Measurements from ENCODE around the gene NHERF1. TPM values are rescaled to one million over a fixed set of nuclear protein-coding genes. Genes with fewer than 3 reads are reported as not detected.

NHERF1 gene
- total RNA-seq, 6 experiments from 2014 or later, result 105 to 218 (median 161) TPM

DNA sequence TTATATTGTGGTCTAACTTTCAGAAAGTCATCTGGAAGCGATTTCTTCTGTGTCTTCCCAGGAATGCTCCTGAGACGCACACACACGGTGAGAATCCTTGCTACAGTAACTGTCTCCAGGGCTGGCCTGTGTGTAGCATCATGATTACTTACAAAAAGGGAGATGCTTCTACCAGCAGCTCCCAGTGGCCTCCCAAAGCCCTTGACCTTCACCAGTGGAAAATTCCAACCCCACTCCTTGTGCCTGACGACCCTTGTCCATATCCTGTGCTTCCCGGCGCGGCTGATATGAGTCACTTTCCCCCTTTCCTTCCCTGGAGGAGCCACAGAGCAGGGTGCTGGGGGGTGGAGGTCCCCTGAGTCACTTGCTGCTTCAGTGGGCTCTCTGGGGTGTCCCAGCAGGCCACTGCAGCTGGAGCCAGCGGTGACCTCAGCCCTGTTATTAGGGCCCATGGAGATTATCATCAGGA, 49.8 kb downstream of the NHERF1 start:
- TF ChIP-seq, protein P1, sequence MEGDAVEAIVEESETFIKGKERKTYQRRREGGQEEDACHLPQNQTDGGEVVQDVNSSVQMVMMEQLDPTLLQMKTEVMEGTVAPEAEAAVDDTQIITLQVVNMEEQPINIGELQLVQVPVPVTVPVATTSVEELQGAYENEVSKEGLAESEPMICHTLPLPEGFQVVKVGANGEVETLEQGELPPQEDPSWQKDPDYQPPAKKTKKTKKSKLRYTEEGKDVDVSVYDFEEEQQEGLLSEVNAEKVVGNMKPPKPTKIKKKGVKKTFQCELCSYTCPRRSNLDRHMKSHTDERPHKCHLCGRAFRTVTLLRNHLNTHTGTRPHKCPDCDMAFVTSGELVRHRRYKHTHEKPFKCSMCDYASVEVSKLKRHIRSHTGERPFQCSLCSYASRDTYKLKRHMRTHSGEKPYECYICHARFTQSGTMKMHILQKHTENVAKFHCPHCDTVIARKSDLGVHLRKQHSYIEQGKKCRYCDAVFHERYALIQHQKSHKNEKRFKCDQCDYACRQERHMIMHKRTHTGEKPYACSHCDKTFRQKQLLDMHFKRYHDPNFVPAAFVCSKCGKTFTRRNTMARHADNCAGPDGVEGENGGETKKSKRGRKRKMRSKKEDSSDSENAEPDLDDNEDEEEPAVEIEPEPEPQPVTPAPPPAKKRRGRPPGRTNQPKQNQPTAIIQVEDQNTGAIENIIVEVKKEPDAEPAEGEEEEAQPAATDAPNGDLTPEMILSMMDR (IDR thresholded peaks at IDR 0.05), result no peak
- TF ChIP-seq POLR2A (IDR thresholded peaks at IDR 0.05), result no peak
- H3K27ac ChIP-seq, result no peak overlapping the region
- 80% methylated on average over 3 of the region's 8 CpGs for WGBS (ENCODE audit: insufficient coverage, low coverage, low lambda C conversion rate, missing lambda C conversion rate)
- H3K4me1 ChIP-seq, result no peaks in the 10 kb centered on the region
- peaks cover 0 to 32% (median 2%) of the 10 kb centered on the region in 4 donors for H3K36me3 ChIP-seq
- H3K27me3 ChIP-seq, result no peaks in the 10 kb centered on the region
- ATAC-seq, result no peak
- no peak overlapping the region for H3K4me3 ChIP-seq
- intact Hi-C loops (cut with DNase I), result no loop called here
- DNase-seq, result no peak
- no peaks in the 10 kb centered on the region for H3K9me3 ChIP-seq

DNA sequence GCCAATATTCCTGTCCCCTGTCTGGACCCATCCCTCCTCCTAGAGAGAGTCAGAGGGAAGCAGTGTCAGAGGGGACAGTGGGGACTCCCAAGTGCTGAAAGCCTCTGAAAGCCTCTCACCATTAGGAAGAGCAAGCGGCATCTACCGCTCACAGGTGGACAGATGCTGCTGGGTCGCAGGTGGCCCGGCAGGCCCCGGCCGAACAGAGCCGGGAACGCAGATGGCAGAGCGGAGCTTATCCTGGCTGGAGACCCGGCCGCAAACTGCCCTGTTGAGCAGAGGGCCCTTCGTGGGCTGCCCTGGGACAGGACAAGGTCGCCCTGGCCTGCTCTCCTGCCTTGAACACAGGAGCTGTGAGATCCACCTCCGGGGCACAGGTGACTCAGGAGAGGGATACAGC, 50.7 kb downstream of the NHERF1 start:
- intact Hi-C loops (cut with DNase I), result no loop called here
- TF ChIP-seq POLR2A (IDR thresholded peaks at IDR 0.05), result no peak
- TF ChIP-seq, protein P1 (IDR thresholded peaks at IDR 0.05), result no peak
- Histone ChIP-seq H3K36me3 (peaks cover 0 to 28% (median 2%) of the 10 kb centered on the region in 4 donors), H3K9me3 (no peaks in the 10 kb centered on the region), H3K4me1 (no peaks in the 10 kb centered on the region), H3K27me3 (no peaks in the 10 kb centered on the region), H3K27ac (no peak overlapping the region), H3K4me3 (no peak overlapping the region)
- DNase-seq (no peak), ATAC-seq (no peak)
- 100% methylated on average over 1 of the region's 14 CpGs for WGBS (ENCODE audit: insufficient coverage, low coverage, low lambda C conversion rate, missing lambda C conversion rate)

DNA sequence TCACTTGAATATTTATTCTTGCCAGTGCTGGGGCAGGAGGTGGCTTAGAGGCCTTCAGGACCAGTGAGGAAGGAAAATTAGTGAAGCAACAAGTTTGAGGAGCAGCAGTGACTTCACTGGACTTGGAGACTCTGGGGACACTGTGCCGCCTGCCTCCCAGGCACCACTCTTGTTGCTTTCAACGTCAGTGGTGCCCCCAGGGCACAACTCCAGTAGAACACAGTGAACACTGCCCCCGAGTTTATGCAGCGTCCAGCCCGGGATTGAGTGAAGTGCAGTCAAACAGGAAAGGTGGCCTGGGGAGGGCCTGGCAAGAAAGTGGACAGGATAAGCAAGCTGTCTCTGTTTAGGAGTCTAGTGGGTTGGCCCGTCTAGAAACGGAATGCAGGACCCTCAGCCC, 52.1 kb downstream of the NHERF1 start:
- Histone ChIP-seq H3K9me3 (no peaks in the 10 kb centered on the region), H3K4me1 (no peaks in the 10 kb centered on the region), H3K27ac (no peak overlapping the region), H3K36me3 (peaks cover 0 to 16% (median 2%) of the 10 kb centered on the region in 4 donors), H3K27me3 (no peaks in the 10 kb centered on the region), H3K4me3 (no peak overlapping the region)
- no peak for ATAC-seq
- intact Hi-C loops (cut with DNase I), result no loop called here
- TF ChIP-seq, protein P1 (IDR thresholded peaks at IDR 0.05), result no peak
- no peak for TF ChIP-seq POLR2A (IDR thresholded peaks at IDR 0.05)
- WGBS (ENCODE audit: insufficient coverage, low coverage, low lambda C conversion rate, missing lambda C conversion rate), result 90% methylated on average over 4 of the region's 7 CpGs
- DNase-seq, result no peak

DNA sequence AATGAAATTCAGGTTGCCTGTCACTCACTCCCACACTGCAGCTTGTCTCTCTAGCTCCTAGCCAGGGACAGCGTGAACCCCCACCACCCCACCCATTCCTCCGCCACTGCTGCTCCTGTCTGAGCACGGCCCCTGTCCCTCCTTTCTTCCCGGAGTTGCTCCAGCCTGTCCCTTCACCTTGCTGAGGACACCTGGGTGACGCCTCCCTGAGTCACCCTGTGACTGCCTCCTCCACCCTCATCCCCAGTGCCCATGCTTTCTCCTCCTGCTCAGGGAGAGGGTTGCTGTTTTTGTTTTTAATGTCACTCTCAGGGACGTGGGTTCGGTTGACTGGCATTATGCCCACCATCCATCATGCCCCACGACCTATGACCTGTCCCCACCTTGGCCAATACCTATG, 53.5 kb downstream of the NHERF1 start:
- WGBS (ENCODE audit: insufficient coverage, low coverage, low lambda C conversion rate, missing lambda C conversion rate), result 82% methylated on average over 8 of the region's 8 CpGs
- TF ChIP-seq, protein P1 (IDR thresholded peaks at IDR 0.05), result no peak
- no peak for TF ChIP-seq POLR2A (IDR thresholded peaks at IDR 0.05)
- Histone ChIP-seq H3K27me3 (no peaks in the 10 kb centered on the region), H3K27ac (no peak overlapping the region), H3K36me3 (peaks cover 0 to 9% (median 2%) of the 10 kb centered on the region in 4 donors), H3K9me3 (no peaks in the 10 kb centered on the region), H3K4me3 (no peak overlapping the region), H3K4me1 (no peaks in the 10 kb centered on the region)
- intact Hi-C loops (cut with DNase I), result no loop called here
- ATAC-seq (no peak), DNase-seq (no peak)

All from right lobe of liver (tissue), 6 donors.